NCI-H1048 (cell line): ENCODE data around the gene ZNFX1.
"Not testable (repeated sequence)": the region's sequence is repeated elsewhere in the genome, so short reads cannot be mapped to it uniquely, and the experiment has no call there.

Source experiments
- DNase-seq: peaks from one replicate; lab custom pipeline; 2025; lab: John Stamatoyannopoulos, UW

The ZNFX1 gene

GRCh38 chr20:49210101-49210756 lies 67.6 kb downstream of the ZNFX1 start:
- no peak for DNase-seq

GRCh38 chr20:49207076-49207475 lies 70.8 kb downstream of the ZNFX1 start:
- DNase-seq = no peak

- no peak for DNase-seq
Measured at GRCh38 chr20:49203746-49204145, 74.1 kb downstream of the ZNFX1 start.

DNA sequence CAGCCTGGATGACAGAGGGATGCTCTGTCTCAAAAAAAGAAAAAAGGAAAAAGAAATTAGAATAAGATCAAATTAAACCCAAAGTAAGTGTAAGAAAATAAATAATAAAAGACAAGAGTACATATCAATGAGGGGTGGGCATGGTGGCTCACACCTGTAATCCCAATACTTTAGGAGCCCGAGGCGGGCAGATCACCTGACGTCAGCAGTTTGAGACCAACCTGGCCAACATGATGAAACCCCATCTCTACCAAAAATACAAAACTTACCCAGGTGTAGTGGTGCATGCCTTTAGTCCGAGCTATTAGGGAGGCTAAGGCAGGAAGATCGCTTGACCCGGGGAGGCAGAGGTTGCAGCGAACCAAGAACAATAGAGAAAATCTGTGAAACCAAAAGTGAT lies 74.8 kb downstream of the ZNFX1 start:
- DNase-seq = no peak

DNA sequence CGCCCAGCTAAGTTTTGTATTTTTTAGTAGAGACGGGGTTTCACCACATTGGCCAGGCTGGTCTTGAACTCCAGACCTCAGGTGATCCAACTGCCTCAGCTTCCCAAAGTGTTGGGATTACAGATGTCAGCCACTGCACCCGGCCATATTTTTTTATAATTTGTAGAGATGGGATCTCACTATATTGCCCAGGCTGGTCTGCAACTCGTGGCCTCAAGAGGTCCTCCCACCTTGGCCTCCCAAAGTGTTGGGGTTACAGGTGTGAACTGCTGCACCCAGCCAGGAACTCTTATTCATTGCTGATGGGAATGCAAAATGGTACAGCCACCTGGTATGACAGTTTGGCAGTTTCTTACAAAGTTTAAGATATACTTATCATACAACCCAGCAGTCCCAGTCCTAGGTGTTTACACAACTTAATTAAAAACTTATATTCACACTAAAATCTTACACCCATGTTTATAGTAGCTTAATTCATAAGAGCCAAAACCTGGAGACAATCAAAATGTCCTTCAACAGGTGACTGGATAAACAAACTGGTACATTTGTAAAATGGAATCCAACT lies 78.0 kb downstream of the ZNFX1 start:
- no peak for DNase-seq

DNA sequence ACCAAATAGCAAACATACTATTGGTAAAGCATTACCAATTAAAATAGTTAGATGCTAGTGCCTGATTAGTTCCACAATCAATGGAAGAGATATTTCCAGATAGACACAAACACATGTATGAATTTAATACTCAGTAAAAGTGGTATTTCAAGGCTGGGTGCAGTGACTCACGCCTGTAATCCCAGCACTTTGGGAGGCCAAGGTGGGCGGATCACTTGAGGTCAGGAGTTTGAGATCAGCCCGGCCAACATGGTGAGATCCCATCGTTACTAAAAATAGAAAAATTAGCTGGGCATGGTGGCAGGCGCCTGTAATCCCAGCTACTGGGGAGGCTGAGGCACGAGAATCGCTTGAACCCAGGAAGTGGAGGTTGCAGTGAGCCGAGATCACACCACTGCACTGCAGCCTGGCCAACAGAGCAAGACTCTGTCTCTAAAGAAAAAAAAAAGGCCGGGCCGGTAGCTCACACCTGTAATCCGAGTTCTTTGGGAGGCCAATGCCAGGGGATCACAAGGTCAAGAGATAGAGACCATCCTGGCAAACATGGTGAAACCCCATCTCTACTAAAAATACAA lies 84.8 kb downstream of the ZNFX1 start:
- DNase-seq = not testable (repeated sequence)
